ENCODE measurements around the gene MSI2. TPM values are rescaled to one million over a fixed set of nuclear protein-coding genes. Genes with fewer than 3 reads are reported as not detected.

The MSI2 gene
- total RNA-seq, 1 donor from 2014 or later: 90.7 TPM

DNA sequence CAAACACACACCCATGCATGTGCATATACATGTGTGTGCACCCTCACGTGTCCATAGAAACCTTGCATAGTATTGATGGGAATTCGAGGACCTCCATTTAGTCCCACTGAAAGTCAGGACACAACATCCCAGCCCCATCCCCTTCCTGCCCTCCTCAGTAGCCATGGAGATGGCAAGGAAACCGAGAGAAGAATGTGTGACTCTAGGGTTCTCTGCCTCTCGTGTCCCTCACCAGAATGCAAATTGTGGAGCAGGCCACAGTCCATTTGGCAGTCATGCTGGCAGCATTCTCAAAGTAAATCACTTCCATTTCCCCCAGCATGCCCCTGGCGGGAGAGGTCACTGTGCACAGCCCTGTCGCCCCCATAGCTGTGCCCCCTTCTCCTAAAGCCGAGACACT is 141.1 kb downstream of the MSI2 start:
- ATAC-seq: no peak
- no peak for DNase-seq
- intact Hi-C loops (cut with micrococcal nuclease): no loop called here

GRCh38 chr17:57399690-57400089 is 143.4 kb downstream of the MSI2 start:
- intact Hi-C loops (cut with micrococcal nuclease): no loop called here
- ATAC-seq (no peak), DNase-seq (no peak)

DNA sequence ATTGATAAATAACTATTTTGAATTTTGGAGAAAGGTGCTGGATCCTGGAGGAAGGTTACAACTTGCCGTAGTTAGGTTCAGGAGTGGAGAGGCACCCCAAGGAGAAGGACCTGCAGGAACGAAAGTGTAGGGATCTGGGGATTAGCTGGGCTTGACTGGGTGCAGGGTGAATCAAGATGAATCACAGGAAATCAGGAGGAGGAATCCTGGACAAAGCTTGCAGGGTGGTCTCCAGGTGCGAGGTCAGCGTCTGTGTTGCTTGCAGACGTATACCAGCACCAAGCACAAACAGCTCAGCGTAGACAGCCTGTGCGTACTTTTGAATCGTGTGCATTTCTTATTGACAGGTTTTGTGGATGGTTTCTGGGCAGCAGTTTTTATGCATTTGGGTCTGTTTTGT is 144.3 kb downstream of the MSI2 start:
- DNase-seq (no peak), ATAC-seq (no peak)
- intact Hi-C loops (cut with micrococcal nuclease): no loop called here

GRCh38 chr17:57401556-57402488 is 145.5 kb downstream of the MSI2 start:
- DNase-seq (no peak), ATAC-seq (peak; percentile 47)
- intact Hi-C loops (cut with micrococcal nuclease): no loop called here

DNA sequence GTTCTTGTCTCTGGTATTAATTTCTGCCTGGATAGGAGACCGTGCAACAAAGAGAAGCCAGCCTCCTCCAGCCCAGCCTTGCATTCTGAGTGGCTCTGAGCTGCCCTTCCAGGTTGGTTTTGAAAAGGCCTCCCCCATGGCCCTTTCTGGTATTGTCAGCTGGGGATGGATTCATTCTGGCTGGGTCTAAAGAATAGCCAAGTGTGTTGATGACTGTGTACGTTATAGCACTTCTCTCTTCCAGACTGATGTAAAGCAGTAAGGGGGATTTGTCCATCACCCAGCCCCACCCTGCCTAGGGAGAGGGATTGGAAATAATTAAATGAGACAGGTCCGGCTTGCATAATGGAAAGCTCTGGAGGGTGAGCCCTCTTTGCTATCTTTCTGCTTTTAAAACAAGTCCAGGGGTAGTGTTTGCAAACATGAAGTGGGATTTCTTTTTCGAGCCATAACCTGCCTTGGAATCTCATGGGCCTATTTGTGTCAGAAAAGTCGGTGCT is 146.4 kb downstream of the MSI2 start:
- no peak for ATAC-seq
- intact Hi-C loops (cut with micrococcal nuclease): no loop called here
- DNase-seq: no peak

GRCh38 chr17:57403236-57403635 is 146.9 kb downstream of the MSI2 start:
- ATAC-seq (peak; percentile 28), DNase-seq (no peak)
- intact Hi-C loops (cut with micrococcal nuclease): no loop called here

GRCh38 chr17:57404073-57404472 is 147.8 kb downstream of the MSI2 start:
- DNase-seq: no peak
- no peak for ATAC-seq
- intact Hi-C loops (cut with micrococcal nuclease): no loop called here

DNA sequence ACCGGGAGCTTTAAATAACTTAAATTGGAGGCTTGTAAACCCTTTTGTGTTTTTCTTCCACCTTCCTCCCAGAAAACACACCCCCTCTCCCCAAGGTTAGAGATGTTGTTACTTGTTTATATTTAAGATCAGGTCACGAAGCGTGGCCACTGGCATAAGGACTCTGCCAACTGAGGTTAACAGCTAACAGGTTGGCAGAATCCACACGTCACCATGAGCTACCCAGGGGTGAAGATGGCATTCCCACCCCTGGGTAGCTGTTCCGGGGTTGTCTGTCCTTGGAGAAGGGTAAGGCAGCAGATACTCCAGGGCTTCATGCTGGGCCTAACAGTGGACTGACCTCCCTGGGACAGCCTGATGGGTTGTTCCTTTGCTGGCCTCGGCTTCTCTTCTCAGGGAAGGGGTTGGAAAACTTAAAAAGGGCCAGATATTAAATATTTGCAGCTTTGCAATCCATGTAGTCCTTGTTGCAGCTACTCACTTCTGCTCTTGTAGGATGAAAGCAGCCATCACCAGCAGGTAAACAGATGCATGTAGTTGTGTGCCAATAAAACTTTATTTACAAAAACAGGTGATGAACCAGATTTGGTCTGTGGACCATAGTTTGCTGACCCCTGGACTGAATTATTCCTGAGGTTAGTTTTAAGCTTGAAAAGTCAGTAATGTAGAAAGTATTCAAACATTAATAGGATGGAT is 148.6 kb downstream of the MSI2 start:
- intact Hi-C loops (cut with micrococcal nuclease): no loop called here
- ATAC-seq (peak; percentile 5), DNase-seq (no peak)

DNA sequence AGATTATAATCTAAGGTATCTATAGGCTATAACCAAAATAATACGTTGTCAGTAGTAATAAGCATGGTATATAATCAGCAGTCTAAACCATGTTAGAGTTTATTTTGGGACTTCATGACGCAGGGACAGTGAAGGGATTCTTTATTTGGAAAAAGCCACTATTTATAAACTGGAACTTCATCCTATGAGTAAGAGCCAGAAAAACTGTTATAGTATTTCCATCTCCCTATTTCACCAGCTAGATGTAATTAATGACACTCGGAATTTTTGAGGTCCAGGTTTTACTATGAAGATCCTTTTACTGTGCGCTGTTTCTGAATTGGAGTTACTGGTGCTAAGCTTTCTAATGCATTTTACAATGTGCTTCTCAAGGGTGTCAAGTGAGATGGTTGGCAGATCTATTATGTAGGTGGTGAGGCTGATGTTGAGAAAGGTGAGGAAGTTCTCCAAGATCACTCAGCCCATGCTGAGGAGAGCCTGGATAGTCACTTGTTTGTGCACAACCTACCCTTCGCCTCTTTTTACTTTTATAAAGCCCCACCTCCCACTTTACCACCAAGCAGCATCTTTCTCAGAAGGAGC is 149.3 kb downstream of the MSI2 start:
- DNase-seq (no peak), ATAC-seq (peak; percentile 72)

GRCh38 chr17:57406131-57406980 is 150.0 kb downstream of the MSI2 start:
- DNase-seq: no peak
- ATAC-seq: peak; percentile 29
- intact Hi-C loops (cut with micrococcal nuclease): no loop called here

More for the DNA sequence above, 149.3 kb downstream of the MSI2 start:
- intact Hi-C loops (cut with micrococcal nuclease): no loop called here

DNA sequence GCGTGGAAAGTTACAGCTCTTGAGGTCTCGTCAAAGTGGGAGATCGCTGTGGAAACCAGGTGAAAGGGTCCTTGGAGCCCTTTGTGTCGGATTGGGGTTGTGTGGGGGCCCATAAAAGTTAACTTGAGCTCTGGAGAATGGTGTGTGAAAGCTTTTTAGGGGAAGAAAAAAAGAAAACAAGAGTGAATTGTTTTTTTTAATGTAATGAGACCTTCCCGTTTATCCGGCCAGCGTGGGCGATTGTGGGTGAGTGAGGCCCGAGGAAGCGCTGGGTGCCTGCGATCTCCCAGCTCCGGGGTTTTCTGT is 150.6 kb downstream of the MSI2 start:
- intact Hi-C loops (cut with micrococcal nuclease): no loop called here
- DNase-seq (no peak), ATAC-seq (no peak)

GRCh38 chr17:57407287-57408070 is 151.2 kb downstream of the MSI2 start:
- ATAC-seq (no peak), DNase-seq (no peak)

GRCh38 chr17:57408071-57408811 is 151.9 kb downstream of the MSI2 start:
- intact Hi-C loops (cut with micrococcal nuclease): no loop called here
- ATAC-seq (no peak), DNase-seq (no peak)

More at GRCh38 chr17:57407287-57408070, 151.2 kb downstream of the MSI2 start:
- intact Hi-C loops (cut with micrococcal nuclease): no loop called here

GRCh38 chr17:57410169-57410568 is 153.8 kb downstream of the MSI2 start:
- ATAC-seq: no peak
- no peak for DNase-seq
- intact Hi-C loops (cut with micrococcal nuclease): no loop called here

- no peak for DNase-seq
- intact Hi-C loops (cut with micrococcal nuclease): no loop called here
- ATAC-seq: no peak
These were observed 156.3 kb downstream of the MSI2 start for GRCh38 chr17:57412520-57413096.

- intact Hi-C loops (cut with micrococcal nuclease): no loop called here
- ATAC-seq: no peak
- no peak for DNase-seq
These were observed 157.7 kb downstream of the MSI2 start for GRCh38 chr17:57413848-57414651.

- intact Hi-C loops (cut with micrococcal nuclease): no loop called here
- DNase-seq: no peak
- ATAC-seq: peak; percentile 61
These were observed 159.5 kb downstream of the MSI2 start for GRCh38 chr17:57415751-57416207.
